BLaER1 (cell line): Measurements from ENCODE around the gene ARID1B.

ENCODE experiments used
- H3K27ac ChIP-seq: shearing (Covaris generic); formaldehyde crosslinking; 2 replicates; pipeline ENCODE4 v1.8.1; 2022
- H3K27me3 ChIP-seq: shearing (Covaris generic); formaldehyde crosslinking; 2 replicates; pipeline ENCODE4 v1.8.1; 2022
- H3K36me3 ChIP-seq: shearing (Covaris generic); formaldehyde crosslinking; 2 replicates; pipeline ENCODE4 v1.8.1; 2022
- H3K4me1 ChIP-seq: shearing (Covaris generic); formaldehyde crosslinking; 2 replicates; pipeline ENCODE4 v1.8.1; 2022
- H3K4me2 ChIP-seq: shearing (Covaris generic); formaldehyde crosslinking; 2 replicates; pipeline ENCODE4 v1.8.1; 2022
- H3K4me3 ChIP-seq: shearing (Covaris generic); formaldehyde crosslinking; 2 replicates; pipeline ENCODE4 v1.8.1; 2022
- H3K9ac ChIP-seq: shearing (Covaris generic); formaldehyde crosslinking; 2 replicates; pipeline ENCODE4 v1.8.1; 2022
- H3K9me3 ChIP-seq: shearing (Covaris generic); formaldehyde crosslinking; 2 replicates; pipeline ENCODE4 v1.8.1; 2022
- H4K20me1 ChIP-seq: shearing (Covaris generic); formaldehyde crosslinking; 2 replicates; pipeline ENCODE4 v1.8.1; 2022
- Cebpa-rat ChIP-seq: shearing (Covaris generic); IDR thresholded peaks from 2 replicates; pipeline ENCODE4 v1.8.1; 2022

The ARID1B gene

DNA sequence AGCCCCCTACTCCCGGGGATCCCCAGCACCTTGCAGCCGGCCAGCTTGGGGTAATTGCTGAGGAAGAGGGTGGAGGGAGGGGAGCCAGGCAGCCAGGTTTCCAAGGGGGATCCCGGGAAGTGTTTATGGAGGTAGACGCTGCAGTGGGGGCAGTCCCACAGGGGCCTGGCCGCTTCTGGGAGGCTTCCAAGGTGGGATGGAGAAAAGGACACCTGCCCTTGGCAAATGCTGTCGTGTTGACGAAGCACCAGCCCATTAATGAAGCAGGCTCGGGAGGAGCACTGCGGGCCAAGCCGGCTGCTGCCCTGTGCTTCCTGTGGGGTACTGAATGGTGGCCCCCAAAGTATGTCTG lies 463.8 kb downstream of the ARID1B start:
- no peak overlapping the region for H3K4me3 ChIP-seq
- peaks cover 9% of the 10 kb centered on the region; the same call in 1 of the 2 replicates for H4K20me1 ChIP-seq
- H3K36me3 ChIP-seq = no peaks in the 10 kb centered on the region
- H3K4me1 ChIP-seq = peaks cover 30% of the 10 kb centered on the region
- peaks cover 13% of the 10 kb centered on the region for H3K9me3 ChIP-seq
- no peak overlapping the region for H3K9ac ChIP-seq
- H3K27me3 ChIP-seq = peaks cover 38% of the 10 kb centered on the region
- H3K4me2 ChIP-seq = peak overlapping the region; percentile 78; the same call in 1 of the 2 replicates
- H3K27ac ChIP-seq = no peak overlapping the region
- TF ChIP-seq Cebpa-rat = no peak

GRCh38 chr6:157242791-157243190 lies 465.6 kb downstream of the ARID1B start:
- no peak overlapping the region for H3K4me2 ChIP-seq
- no peak overlapping the region for H3K27ac ChIP-seq
- no peak for TF ChIP-seq Cebpa-rat
- H4K20me1 ChIP-seq = no peaks in the 10 kb centered on the region
- H3K9ac ChIP-seq = no peak overlapping the region
- peaks cover 19% of the 10 kb centered on the region for H3K27me3 ChIP-seq
- H3K4me3 ChIP-seq = no peak overlapping the region
- H3K36me3 ChIP-seq = no peaks in the 10 kb centered on the region
- H3K9me3 ChIP-seq = peaks cover 3% of the 10 kb centered on the region
- H3K4me1 ChIP-seq = peaks cover 22% of the 10 kb centered on the region

DNA sequence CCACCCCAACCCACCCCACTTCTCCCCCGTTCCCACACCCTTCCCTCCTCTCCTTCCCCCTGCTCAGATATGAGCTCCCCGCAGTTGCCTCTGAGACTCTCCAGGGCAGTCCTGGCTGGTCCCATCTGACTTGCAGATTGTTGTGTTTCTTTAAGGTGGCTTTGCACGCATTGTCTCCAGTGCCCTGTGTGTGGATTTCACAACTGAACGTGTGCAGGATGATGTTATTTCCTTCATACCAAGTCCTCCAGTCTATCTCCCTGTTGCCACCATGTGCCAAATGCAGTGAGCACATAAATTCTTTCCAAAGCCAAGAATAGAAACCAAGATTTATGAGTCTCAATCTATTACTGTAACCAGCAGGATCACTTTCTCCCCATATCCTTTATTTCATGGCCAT lies 467.0 kb downstream of the ARID1B start:
- Histone ChIP-seq H3K4me2 (peak overlapping the region; percentile 3; the same call in 1 of the 2 replicates), H3K27ac (no peak overlapping the region), H3K4me3 (no peak overlapping the region), H4K20me1 (no peaks in the 10 kb centered on the region), H3K4me1 (peaks cover 22% of the 10 kb centered on the region), H3K27me3 (peaks cover 11% of the 10 kb centered on the region), H3K9ac (no peak overlapping the region), H3K9me3 (peaks cover 17% of the 10 kb centered on the region), H3K36me3 (no peaks in the 10 kb centered on the region)
- TF ChIP-seq Cebpa-rat = no peak

GRCh38 chr6:157244780-157245179 lies 467.6 kb downstream of the ARID1B start:
- no peak overlapping the region for H3K9ac ChIP-seq
- no peak overlapping the region for H3K27ac ChIP-seq
- no peak overlapping the region for H3K4me3 ChIP-seq
- no peaks in the 10 kb centered on the region for H3K36me3 ChIP-seq
- peaks cover 8% of the 10 kb centered on the region for H3K27me3 ChIP-seq
- 0 out of 2 replicates have a peak overlapping the region, but pooled peaks have one; percentile 3 for H3K4me2 ChIP-seq
- H3K4me1 ChIP-seq = peaks cover 18% of the 10 kb centered on the region
- H4K20me1 ChIP-seq = no peaks in the 10 kb centered on the region
- TF ChIP-seq Cebpa-rat = no peak
- peaks cover 17% of the 10 kb centered on the region for H3K9me3 ChIP-seq

DNA sequence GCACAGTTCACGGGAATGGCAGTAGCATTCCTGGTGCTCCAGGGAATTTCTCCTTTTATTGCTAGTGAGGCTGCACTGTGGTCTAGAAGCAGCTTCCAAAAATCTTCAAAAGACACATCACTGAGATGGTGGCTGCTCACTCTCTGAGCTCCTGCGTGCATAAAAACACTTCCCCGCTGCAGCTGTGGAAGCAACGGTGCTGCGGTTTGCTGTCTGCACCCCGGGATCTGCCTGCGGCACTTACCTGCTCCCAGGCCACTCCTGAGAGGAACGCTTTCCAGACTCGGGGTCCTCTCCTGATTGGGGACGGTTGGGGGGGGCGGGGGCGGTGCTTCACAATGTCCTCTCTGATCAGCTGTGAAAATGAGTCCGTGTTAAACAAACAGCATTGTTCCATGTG lies 468.3 kb downstream of the ARID1B start:
- H3K4me2 ChIP-seq = no peak overlapping the region
- no peak overlapping the region for H3K4me3 ChIP-seq
- TF ChIP-seq Cebpa-rat = no peak
- H3K9me3 ChIP-seq = peaks cover 17% of the 10 kb centered on the region
- peaks cover 1% of the 10 kb centered on the region for H3K27me3 ChIP-seq
- no peak overlapping the region for H3K27ac ChIP-seq
- H3K9ac ChIP-seq = no peak overlapping the region
- no peaks in the 10 kb centered on the region for H4K20me1 ChIP-seq
- peaks cover 11% of the 10 kb centered on the region for H3K4me1 ChIP-seq
- no peaks in the 10 kb centered on the region for H3K36me3 ChIP-seq

DNA sequence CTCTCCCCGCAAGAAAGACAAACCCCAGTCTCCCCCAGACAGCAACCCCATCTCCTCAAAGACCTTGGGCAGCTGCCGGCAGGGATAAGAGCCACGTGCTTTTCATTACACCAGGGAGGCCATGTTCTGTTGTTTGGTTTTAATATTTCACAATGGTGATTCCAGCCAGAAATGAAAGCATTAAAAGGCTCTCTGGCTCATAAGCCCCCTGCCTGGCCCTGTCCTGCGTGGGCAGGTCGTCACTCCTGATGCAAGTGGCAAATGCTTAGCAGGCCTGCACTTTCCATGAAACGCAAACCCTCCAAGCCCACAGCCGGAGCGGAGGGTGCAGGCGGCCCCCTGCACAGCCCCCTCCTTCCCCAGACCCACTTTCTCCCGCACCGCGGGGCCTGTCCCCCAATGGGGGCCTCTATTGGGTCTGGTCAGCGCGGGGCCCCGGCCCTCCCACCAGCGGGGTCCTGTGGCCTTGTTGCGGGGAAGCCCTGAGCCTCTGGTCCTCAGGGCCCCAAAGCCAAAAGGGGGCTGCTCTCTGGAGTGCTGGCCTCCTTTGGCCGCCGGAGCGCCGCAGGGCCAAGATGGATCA lies 469.0 kb downstream of the ARID1B start:
- Histone ChIP-seq H3K27ac (no peak overlapping the region), H3K36me3 (no peaks in the 10 kb centered on the region), H3K4me2 (no peak overlapping the region), H4K20me1 (no peaks in the 10 kb centered on the region), H3K4me3 (no peak overlapping the region), H3K27me3 (no peaks in the 10 kb centered on the region), H3K9me3 (peaks cover 17% of the 10 kb centered on the region), H3K9ac (no peak overlapping the region), H3K4me1 (peaks cover 9% of the 10 kb centered on the region; the same call in 1 of the 2 replicates)
- TF ChIP-seq Cebpa-rat = no peak

DNA sequence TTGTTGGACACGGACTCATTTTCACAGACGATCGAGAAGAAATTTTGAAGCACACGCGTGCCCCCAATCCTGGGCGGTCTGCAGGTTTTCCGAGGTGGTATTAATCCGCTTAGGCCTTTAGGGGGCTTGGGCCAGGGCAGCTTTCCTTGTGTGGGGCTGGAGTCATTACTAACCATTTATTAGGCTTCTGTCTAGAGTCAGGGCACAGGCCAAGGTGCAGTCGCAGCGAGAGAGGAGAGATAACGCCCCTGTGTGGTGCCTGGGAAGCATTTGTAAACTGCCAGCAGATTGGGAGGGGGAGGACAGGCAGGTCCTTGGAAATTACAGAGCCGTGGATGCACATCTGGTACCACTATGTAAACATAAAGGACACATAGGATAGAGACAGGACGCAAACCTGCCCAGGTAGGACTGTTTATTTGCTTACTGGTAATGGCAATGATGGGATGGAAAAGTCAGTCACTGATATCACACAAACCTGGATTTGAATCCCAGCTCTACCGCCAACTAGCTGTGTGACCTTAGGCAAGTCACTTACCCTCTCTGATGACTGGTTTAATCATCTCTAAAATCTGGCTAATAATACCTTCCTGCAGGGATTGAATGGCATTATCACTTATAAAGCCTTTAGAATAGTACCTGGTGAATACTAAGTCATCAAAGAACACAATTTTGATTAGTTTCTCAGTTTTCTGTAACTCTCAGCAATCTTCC lies 469.8 kb downstream of the ARID1B start:
- H4K20me1 ChIP-seq = no peaks in the 10 kb centered on the region
- H3K27ac ChIP-seq = no peak overlapping the region
- H3K9me3 ChIP-seq = peaks cover 17% of the 10 kb centered on the region
- no peak for TF ChIP-seq Cebpa-rat
- H3K4me2 ChIP-seq = no peak overlapping the region
- no peak overlapping the region for H3K4me3 ChIP-seq
- no peaks in the 10 kb centered on the region for H3K36me3 ChIP-seq
- H3K27me3 ChIP-seq = no peaks in the 10 kb centered on the region
- peaks cover 9% of the 10 kb centered on the region; the same call in 1 of the 2 replicates for H3K4me1 ChIP-seq
- H3K9ac ChIP-seq = no peak overlapping the region

- Histone ChIP-seq H3K4me1 (peaks cover 9% of the 10 kb centered on the region; the same call in 1 of the 2 replicates), H3K27ac (no peak overlapping the region), H3K4me2 (no peak overlapping the region), H3K9me3 (peaks cover 17% of the 10 kb centered on the region), H3K4me3 (no peak overlapping the region), H3K9ac (no peak overlapping the region), H3K27me3 (no peaks in the 10 kb centered on the region), H3K36me3 (no peaks in the 10 kb centered on the region), H4K20me1 (no peaks in the 10 kb centered on the region)
- TF ChIP-seq Cebpa-rat = no peak
These were observed 471.1 kb downstream of the ARID1B start for GRCh38 chr6:157248264-157248663.

- Histone ChIP-seq H4K20me1 (no peaks in the 10 kb centered on the region), H3K4me3 (no peak overlapping the region), H3K27ac (no peak overlapping the region), H3K27me3 (no peaks in the 10 kb centered on the region), H3K9ac (no peak overlapping the region), H3K9me3 (peaks cover 17% of the 10 kb centered on the region), H3K4me2 (no peak overlapping the region), H3K36me3 (no peaks in the 10 kb centered on the region), H3K4me1 (peaks cover 1% of the 10 kb centered on the region; the same call in 1 of the 2 replicates)
- TF ChIP-seq Cebpa-rat = no peak
These were observed 472.6 kb downstream of the ARID1B start for GRCh38 chr6:157249826-157250225.

- H3K36me3 ChIP-seq = no peaks in the 10 kb centered on the region
- no peaks in the 10 kb centered on the region for H4K20me1 ChIP-seq
- no peaks in the 10 kb centered on the region for H3K4me1 ChIP-seq
- no peak overlapping the region for H3K27ac ChIP-seq
- no peak overlapping the region for H3K4me3 ChIP-seq
- H3K4me2 ChIP-seq = no peak overlapping the region
- no peak for TF ChIP-seq Cebpa-rat
- peaks cover 17% of the 10 kb centered on the region for H3K9me3 ChIP-seq
- no peaks in the 10 kb centered on the region for H3K27me3 ChIP-seq
- H3K9ac ChIP-seq = no peak overlapping the region
These were observed 474.5 kb downstream of the ARID1B start for GRCh38 chr6:157251586-157252247.
